ENCODE results near the gene LGALS4. TPM values are rescaled to one million over a fixed set of nuclear protein-coding genes. Genes with fewer than 3 reads are reported as not detected.

LGALS4 gene
- total and polyA plus RNA-seq, 9 of the 15 experiments (the other 6 are each of a cell fraction or from before 2014, with no cell fraction given) = 0.08 to 1.1 (median 0.30) TPM; not detected in 3

DNA sequence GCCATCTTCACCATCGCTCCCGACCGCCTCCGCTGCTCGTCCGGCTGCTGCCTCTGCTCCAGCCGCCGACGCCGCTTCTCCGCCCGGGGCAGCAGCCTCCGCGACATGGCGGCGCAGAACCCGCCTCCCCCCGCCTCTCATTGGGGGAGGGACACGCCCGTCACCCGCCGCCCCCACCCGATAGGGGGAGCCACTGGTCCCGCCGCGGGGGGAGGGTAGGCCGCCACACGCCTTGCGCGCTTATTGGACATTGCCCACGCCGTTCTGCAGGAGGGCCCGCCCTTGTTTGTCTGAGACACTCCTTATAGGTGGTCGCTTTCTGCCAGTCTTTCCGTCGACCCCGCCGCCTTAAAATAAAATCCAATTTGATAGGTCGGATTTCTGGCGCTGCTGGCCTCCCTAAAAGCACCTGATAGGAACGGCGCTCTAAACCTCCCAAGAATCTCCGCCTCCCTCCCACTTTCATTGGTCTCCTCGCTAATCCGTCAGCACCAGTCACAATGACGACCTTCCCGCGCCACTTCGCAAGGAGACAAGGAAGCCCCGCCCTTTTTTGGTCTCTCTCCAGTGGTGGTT lies 37.2 kb upstream of the LGALS4 start, which contains the start of gene HNRNPL (continued):
- TF ChIP-seq, protein P1, sequence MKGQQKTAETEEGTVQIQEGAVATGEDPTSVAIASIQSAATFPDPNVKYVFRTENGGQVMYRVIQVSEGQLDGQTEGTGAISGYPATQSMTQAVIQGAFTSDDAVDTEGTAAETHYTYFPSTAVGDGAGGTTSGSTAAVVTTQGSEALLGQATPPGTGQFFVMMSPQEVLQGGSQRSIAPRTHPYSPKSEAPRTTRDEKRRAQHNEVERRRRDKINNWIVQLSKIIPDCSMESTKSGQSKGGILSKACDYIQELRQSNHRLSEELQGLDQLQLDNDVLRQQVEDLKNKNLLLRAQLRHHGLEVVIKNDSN (CRISPR knock-in tag; IDR thresholded peaks at IDR 0.05) = peak; percentile 42; the same call in 1 of the 2 replicates
- TF ChIP-seq TBP (optimal IDR thresholded peaks at IDR 0.05; ENCODE audit: low read depth, low read length) (peak; percentile 72), MCM2 (IDR thresholded peaks at IDR 0.05; ENCODE audit: low read depth) (no peak), ZNF76 (CRISPR knock-in tag; IDR thresholded peaks at IDR 0.05; ENCODE audit: borderline replicate concordance) (no peak), YY1 (IDR thresholded peaks at IDR 0.05; ENCODE audit: borderline replicate concordance in 1 of 3, control insufficient read depth in 1 of 3, extremely low read depth in 1 of 3, insufficient read depth in 3 of 3, insufficient read length in 1 of 3, insufficient replicate concordance in 2 of 3, low read depth in 1 of 3, low read length in 2 of 3) (peak; percentile 63 to 92 (median 90)), MEF2A (IDR thresholded peaks at IDR 0.05; ENCODE audit: control insufficient read depth, low read depth, low read length) (no peak), SREBF1 (IDR thresholded peaks at IDR 0.05; ENCODE audit: borderline replicate concordance, low read depth, low read length) (peak; percentile 56; the same call in 1 of the 2 replicates), NEUROD1 (IDR thresholded peaks at IDR 0.05; ENCODE audit: borderline replicate concordance, low read depth, low read length, partially characterized antibody) (peak; percentile 98), ZNF431 (CRISPR knock-in tag; IDR thresholded peaks at IDR 0.05) (no peak), ARNT (IDR thresholded peaks at IDR 0.05) (no peak; a peak in 1 of 4 replicates), NR2C1 (IDR thresholded peaks at IDR 0.05) (peak; percentile 75), NR2C1 (tag; IDR thresholded peaks at IDR 0.05) (peak; percentile 77), PTTG1 (tag; IDR thresholded peaks at IDR 0.05; ENCODE audit: low read depth) (no peak), L3MBTL2 (IDR thresholded peaks at IDR 0.05) (no peak), MIER1 (IDR thresholded peaks at IDR 0.05; ENCODE audit: low read depth) (no peak), SUPT5H (IDR thresholded peaks at IDR 0.05) (peak; percentile 81), SP1 (CRISPR knock-in tag; IDR thresholded peaks at IDR 0.05) (peak; percentile 99), PML (IDR thresholded peaks at IDR 0.05; ENCODE audit: low read length) (peak; percentile 63; the same call in 1 of the 2 replicates)
- TF ChIP-seq, protein P2, sequence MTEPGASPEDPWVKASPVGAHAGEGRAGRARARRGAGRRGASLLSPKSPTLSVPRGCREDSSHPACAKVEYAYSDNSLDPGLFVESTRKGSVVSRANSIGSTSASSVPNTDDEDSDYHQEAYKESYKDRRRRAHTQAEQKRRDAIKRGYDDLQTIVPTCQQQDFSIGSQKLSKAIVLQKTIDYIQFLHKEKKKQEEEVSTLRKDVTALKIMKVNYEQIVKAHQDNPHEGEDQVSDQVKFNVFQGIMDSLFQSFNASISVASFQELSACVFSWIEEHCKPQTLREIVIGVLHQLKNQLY (CRISPR knock-in tag; conservative IDR thresholded peaks at IDR 0.05) = no peak
- TF ChIP-seq, protein P3, sequence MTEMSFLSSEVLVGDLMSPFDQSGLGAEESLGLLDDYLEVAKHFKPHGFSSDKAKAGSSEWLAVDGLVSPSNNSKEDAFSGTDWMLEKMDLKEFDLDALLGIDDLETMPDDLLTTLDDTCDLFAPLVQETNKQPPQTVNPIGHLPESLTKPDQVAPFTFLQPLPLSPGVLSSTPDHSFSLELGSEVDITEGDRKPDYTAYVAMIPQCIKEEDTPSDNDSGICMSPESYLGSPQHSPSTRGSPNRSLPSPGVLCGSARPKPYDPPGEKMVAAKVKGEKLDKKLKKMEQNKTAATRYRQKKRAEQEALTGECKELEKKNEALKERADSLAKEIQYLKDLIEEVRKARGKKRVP (CRISPR knock-in tag; IDR thresholded peaks at IDR 0.05) = no peak
- TF ChIP-seq, protein P4, sequence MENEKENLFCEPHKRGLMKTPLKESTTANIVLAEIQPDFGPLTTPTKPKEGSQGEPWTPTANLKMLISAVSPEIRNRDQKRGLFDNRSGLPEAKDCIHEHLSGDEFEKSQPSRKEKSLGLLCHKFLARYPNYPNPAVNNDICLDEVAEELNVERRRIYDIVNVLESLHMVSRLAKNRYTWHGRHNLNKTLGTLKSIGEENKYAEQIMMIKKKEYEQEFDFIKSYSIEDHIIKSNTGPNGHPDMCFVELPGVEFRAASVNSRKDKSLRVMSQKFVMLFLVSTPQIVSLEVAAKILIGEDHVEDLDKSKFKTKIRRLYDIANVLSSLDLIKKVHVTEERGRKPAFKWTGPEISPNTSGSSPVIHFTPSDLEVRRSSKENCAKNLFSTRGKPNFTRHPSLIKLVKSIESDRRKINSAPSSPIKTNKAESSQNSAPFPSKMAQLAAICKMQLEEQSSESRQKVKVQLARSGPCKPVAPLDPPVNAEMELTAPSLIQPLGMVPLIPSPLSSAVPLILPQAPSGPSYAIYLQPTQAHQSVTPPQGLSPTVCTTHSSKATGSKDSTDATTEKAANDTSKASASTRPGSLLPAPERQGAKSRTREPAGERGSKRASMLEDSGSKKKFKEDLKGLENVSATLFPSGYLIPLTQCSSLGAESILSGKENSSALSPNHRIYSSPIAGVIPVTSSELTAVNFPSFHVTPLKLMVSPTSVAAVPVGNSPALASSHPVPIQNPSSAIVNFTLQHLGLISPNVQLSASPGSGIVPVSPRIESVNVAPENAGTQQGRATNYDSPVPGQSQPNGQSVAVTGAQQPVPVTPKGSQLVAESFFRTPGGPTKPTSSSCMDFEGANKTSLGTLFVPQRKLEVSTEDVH (IDR thresholded peaks at IDR 0.05; ENCODE audit: low read depth, partially characterized antibody) = peak; percentile 94
- TF ChIP-seq, protein P5, sequence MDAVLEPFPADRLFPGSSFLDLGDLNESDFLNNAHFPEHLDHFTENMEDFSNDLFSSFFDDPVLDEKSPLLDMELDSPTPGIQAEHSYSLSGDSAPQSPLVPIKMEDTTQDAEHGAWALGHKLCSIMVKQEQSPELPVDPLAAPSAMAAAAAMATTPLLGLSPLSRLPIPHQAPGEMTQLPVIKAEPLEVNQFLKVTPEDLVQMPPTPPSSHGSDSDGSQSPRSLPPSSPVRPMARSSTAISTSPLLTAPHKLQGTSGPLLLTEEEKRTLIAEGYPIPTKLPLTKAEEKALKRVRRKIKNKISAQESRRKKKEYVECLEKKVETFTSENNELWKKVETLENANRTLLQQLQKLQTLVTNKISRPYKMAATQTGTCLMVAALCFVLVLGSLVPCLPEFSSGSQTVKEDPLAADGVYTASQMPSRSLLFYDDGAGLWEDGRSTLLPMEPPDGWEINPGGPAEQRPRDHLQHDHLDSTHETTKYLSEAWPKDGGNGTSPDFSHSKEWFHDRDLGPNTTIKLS (IDR thresholded peaks at IDR 0.05; ENCODE audit: borderline replicate concordance, low read depth) = peak; percentile 68
